EH (cell line): ENCODE results near the gene SPX.

Experiments
- DNase-seq: peaks from one replicate; pipeline ENCODE4 v3.0.0-alpha.2; 2015; ENCODE audit warnings: low read depth

Gene SPX

GRCh38 chr12:21526053-21526452, at the start of gene SPX:
Gene SPX (plus strand): TSS chr12:21526296. CDS start chr12:21526473, 177 bp downstream.
- DNase-seq: peak; percentile 41

GRCh38 chr12:21476949-21477348, 49.1 kb upstream of the SPX start:
- DNase-seq: peak; percentile 69

- no peak for DNase-seq
Observed at GRCh38 chr12:21478756-21479455, 47.2 kb upstream of the SPX start.

GRCh38 chr12:21483531-21483930, 42.6 kb upstream of the SPX start:
- DNase-seq: no peak

GRCh38 chr12:21485998-21486397, 40.1 kb upstream of the SPX start:
- DNase-seq: no peak

GRCh38 chr12:21499765-21500164, 26.3 kb upstream of the SPX start:
- no peak for DNase-seq

GRCh38 chr12:21500786-21501257, 25.3 kb upstream of the SPX start:
- DNase-seq: no peak

- DNase-seq: peak; percentile 99
Observed at GRCh38 chr12:21501258-21502163, 24.6 kb upstream of the SPX start, which contains the start of the genes GOLT1B and RECQL. Gene GOLT1B (plus strand): TSS chr12:21501789. CDS start chr12:21501924, 135 bp downstream. Gene RECQL (minus strand): TSS chr12:21501635. CDS start chr12:21499570, 2,065 bp downstream.

GRCh38 chr12:21502164-21502496, 24.0 kb upstream of the SPX start:
- DNase-seq: peak; percentile 67

- no peak for DNase-seq
Observed at GRCh38 chr12:21502872-21503271, 23.2 kb upstream of the SPX start.

- DNase-seq: no peak
Observed at GRCh38 chr12:21505888-21506287, 20.2 kb upstream of the SPX start.

GRCh38 chr12:21507849-21508248, 18.2 kb upstream of the SPX start:
- no peak for DNase-seq

- no peak for DNase-seq
Observed at GRCh38 chr12:21509768-21510167, 16.3 kb upstream of the SPX start.

GRCh38 chr12:21516281-21516680, 9.8 kb upstream of the SPX start:
- no peak for DNase-seq

GRCh38 chr12:21518451-21518850, 7.6 kb upstream of the SPX start:
- no peak for DNase-seq

- DNase-seq: no peak
Observed at GRCh38 chr12:21521541-21521940, 4.6 kb upstream of the SPX start.

GRCh38 chr12:21523148-21523547, 2.9 kb upstream of the SPX start:
- no peak for DNase-seq

GRCh38 chr12:21526721-21527345, 737 bp downstream of the SPX start:
- DNase-seq: no peak

- peak; percentile 67 for DNase-seq
Observed at GRCh38 chr12:21527451-21528180, 1.5 kb downstream of the SPX start.

GRCh38 chr12:21528953-21529352, 2.9 kb downstream of the SPX start:
- no peak for DNase-seq

- DNase-seq: no peak
Observed at GRCh38 chr12:21529456-21529855, 3.4 kb downstream of the SPX start.
